Activated T-cell treated with anti-CD3 and anti-CD28 coated beads, Interleukin-2, amount 50 U/mL, for 4 hours (primary cell): Measurements from ENCODE around the gene P2RY6. TPM values are rescaled to one million over a fixed set of nuclear protein-coding genes. Genes with fewer than 3 reads are reported as not detected.

Experiments
- ATAC-seq, 2 donors: fragments of 200-7000 bp; cut with Tn5 transposase; one replicate each; pipeline ENCODE4 v1.10.0; 2021
- DNase-seq: peaks from one replicate; pipeline ENCODE4 v3.0.0-alpha.2; 2020
- H3K27me3 Mint-ChIP-seq: one replicate; pipeline ENCODE4 v1.8.0; 2021; ENCODE audit warnings: low read depth, mixed read lengths
- H3K36me3 Mint-ChIP-seq: one replicate; pipeline ENCODE4 v1.8.0; 2022; ENCODE audit warnings: mixed read lengths; ENCODE audit not compliant: insufficient read depth
- H3K4me1 Mint-ChIP-seq: one replicate; pipeline ENCODE4 v1.8.0; 2021; ENCODE audit warnings: low read depth, mixed read lengths
- H3K4me3 Mint-ChIP-seq: one replicate; pipeline ENCODE4 v1.8.0; 2021; ENCODE audit warnings: mild to moderate bottlenecking, moderate library complexity, mixed read lengths
- H3K9me3 Mint-ChIP-seq: one replicate; pipeline ENCODE4 v1.8.0; 2021; ENCODE audit warnings: mixed read lengths
- total RNA-seq, 3 donors: library from RNA; stranded (reverse); gene quantifications; one replicate each; pipeline ENCODE4 v1.2.1, GENCODE V29; 2021

P2RY6 gene
- total RNA-seq, 3 donors from 2014 or later, result not detected

DNA sequence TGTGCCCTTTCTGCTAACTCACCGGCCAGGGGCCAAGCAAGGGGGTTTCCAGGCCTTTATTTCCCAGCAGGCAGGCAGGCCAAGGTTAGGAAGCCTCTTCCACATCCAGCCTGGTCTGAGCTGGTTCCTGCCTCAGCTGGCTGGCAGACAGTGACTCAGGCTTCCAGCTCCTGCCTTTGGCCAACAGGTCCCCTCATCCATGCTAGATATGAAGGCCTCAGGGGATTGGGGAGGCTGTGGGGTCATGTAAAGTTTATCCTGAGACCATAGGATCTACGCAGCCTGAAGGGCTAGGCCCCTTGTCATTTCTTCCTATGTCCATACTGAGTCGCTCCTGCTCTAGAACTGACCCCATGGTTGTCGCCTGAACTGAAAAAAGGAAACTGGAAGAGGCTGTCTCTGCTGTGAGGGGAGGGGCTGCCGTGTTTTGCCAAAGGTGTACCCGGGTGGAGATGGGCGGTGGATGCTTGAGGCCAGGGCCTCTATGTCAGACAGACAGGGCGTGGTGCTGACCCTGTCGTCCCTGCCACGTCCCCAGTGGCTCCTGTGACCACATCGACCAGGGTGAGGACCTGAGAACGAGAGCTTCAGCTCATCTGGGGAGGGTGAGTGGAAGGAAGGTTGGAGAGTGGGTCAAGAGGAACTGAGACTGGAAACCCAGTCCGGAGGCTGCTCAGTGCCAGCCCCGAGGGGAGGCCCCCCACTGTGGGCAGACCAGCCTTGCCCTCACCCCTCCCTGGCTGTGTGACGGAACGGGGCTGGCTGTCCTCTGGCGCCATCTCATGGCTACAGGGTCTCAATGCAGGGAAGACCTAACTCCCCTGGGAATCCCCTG is 17.0 kb downstream of the P2RY6 start:
- no peaks in the 10 kb centered on the region for H3K9me3 Mint-ChIP-seq
- DNase-seq (peak; percentile 28), ATAC-seq (peak; percentile 74 to 80)
- H3K4me3 Mint-ChIP-seq, result no peak overlapping the region
- H3K4me1 Mint-ChIP-seq, result peaks cover 14% of the 10 kb centered on the region
- no peaks in the 10 kb centered on the region for H3K36me3 Mint-ChIP-seq
- H3K27me3 Mint-ChIP-seq, result peaks cover 2% of the 10 kb centered on the region

DNA sequence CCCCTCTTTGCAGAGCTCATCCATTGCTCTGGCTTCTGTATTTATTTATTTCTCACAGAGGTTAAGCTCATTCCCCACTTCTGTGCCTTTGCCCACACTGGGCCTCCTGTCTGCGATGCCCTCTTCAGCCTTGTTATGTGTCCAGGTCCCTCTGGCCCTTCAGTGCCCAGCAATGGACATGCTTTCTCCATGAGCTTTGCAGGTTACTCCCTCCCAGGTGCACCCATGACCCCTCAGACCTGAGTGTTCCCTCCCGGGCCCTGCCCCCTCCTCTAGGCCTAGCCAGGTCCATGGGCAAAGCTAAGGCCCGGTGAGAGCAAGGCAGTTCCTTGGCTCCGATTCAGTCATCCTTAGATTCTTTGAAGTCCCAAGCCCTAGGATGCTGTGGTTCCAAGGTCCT is 18.4 kb downstream of the P2RY6 start:
- H3K36me3 Mint-ChIP-seq, result no peaks in the 10 kb centered on the region

DNA sequence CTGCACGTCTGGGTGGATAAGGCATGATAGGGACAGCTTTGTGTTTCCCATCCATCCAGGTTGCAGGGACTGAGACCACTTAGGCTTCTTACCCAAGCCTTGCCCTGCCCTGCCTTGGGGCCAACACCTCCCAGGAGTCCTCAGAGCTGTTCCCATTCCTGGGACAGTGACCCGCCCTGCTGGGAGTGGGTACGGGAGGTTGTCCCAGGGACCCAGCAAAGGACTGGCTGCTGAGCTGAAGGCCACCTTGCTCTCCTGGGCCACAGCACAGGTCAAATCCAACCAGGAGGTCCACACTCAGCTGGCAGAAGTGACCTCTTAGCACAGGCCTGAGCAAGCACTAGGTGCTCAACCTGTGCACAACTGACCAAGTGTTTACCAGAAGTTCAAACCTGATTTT is 19.1 kb downstream of the P2RY6 start:
- Mint-ChIP-seq H3K36me3 (no peaks in the 10 kb centered on the region), H3K27me3 (peaks cover 2% of the 10 kb centered on the region), H3K4me1 (peaks cover 17% of the 10 kb centered on the region), H3K9me3 (no peaks in the 10 kb centered on the region), H3K4me3 (no peak overlapping the region)
- DNase-seq (no peak), ATAC-seq (no peak)

More for the DNA sequence above, 18.4 kb downstream of the P2RY6 start:
- DNase-seq (no peak), ATAC-seq (no peak)
- H3K27me3 Mint-ChIP-seq, result peaks cover 2% of the 10 kb centered on the region
- H3K4me1 Mint-ChIP-seq, result peaks cover 17% of the 10 kb centered on the region
- H3K9me3 Mint-ChIP-seq, result no peaks in the 10 kb centered on the region
- no peak overlapping the region for H3K4me3 Mint-ChIP-seq

DNA sequence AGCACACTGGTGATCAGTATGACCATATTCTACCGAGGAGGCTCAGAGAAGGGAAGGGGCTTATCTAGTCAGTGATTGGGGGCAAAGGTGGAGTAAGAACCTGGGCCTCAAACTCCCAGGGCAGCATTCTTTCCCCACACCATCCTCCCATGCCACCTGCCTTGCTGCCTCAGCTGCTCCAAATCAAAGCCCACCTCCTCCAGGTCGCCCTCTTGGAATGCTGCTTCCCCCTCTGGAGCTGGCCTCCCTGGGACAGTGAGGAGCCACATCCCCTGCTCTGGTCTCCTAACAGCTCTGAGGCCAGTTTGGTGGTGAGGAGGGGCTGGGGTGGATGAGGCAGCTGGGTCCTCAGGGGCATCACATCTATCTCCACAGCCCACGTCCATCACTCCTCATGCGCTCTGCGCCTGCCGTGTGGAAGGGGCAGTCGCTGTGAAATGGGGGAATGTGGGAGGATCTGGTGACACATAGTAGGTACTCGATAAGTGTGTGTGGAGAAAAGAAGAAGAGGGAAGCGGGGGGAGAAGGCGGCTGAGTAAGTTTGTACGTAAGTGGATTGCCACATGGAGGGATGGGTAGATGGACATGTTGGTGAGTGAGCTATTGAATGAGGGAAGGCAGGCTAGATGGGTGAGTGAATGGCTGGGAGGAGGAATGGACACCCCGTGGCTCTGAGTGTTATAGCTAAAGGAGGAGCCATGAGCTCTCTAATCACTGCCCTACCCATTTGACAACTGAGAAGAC is 19.8 kb downstream of the P2RY6 start:
- ATAC-seq (no peak), DNase-seq (no peak)
- no peak overlapping the region for H3K4me3 Mint-ChIP-seq
- H3K27me3 Mint-ChIP-seq, result peaks cover 2% of the 10 kb centered on the region
- no peaks in the 10 kb centered on the region for H3K36me3 Mint-ChIP-seq
- H3K4me1 Mint-ChIP-seq, result peaks cover 17% of the 10 kb centered on the region
- H3K9me3 Mint-ChIP-seq, result no peaks in the 10 kb centered on the region

DNA sequence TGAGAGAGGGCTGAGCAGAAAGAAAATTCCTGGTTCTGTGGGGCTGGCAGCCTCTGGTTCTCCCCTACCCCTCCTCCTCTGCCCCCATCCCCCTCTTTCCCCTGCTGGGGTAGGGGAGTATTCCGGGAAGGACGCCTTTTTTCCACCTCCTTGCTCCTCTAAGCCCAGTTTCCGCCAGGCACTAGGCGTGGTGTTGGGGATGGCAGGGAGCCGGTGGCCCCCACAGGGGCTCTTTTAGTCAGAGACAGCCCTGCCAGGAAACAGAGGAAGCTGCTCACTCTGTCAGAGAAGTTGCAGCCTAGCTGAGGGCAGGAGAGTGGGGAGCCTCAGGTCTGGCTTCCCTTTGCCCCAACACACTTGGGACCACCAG is 20.4 kb downstream of the P2RY6 start:
- no peak for ATAC-seq
- H3K9me3 Mint-ChIP-seq, result no peaks in the 10 kb centered on the region
- no peak overlapping the region for H3K4me3 Mint-ChIP-seq
- H3K4me1 Mint-ChIP-seq, result peaks cover 17% of the 10 kb centered on the region
- H3K27me3 Mint-ChIP-seq, result peaks cover 2% of the 10 kb centered on the region
- no peak for DNase-seq
- H3K36me3 Mint-ChIP-seq, result no peaks in the 10 kb centered on the region

DNA sequence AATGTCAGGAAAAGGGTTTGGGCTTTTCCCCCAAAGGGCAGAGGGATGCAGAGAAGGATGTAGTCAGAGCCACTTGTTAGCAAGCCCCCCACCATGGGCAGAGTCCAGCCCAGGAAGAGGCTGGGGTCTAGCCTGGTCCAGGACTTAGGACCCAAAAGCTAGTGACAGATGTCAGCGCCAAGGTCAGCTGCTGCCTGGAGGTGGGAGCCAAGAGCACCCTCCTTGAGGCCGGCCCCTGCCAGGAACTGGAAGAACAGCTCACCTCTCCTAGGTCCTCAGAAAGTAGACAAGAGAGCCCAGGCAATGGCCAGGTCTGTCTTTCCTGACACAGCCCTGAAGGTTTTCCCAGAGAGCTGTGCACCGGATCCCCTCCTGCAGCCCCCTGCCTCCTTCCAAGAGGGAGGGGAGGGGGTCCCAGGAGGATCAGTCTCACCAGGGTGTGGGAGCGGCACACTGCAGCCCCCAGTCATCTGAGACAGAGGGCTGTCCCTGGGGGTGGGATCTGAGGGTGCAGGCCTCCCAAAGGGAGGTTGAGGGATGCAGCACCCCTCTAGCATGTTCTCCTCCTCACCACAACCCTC is 21.3 kb downstream of the P2RY6 start:
- Mint-ChIP-seq H3K27me3 (peaks cover 6% of the 10 kb centered on the region), H3K9me3 (no peaks in the 10 kb centered on the region), H3K36me3 (no peaks in the 10 kb centered on the region), H3K4me1 (peaks cover 11% of the 10 kb centered on the region), H3K4me3 (no peak overlapping the region)
- no peak for DNase-seq
- no peak for ATAC-seq

DNA sequence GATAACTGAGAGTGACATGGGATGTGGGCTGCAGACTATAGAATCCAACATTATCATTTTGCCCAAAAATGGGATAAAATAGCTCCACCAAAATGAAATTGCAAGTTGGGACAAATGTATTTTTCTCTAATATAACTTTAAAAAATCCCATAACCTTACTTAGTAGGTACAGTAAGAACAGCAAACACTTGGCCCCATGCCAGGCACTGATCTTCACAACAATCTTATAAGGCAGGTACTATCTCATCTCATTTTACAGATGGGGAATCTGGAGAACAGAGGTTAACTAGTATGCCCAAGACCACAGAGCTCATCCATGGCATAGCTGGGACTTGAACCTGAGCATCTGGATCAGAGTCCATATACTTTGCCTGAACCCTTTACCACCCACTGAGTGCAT is 22.5 kb downstream of the P2RY6 start:
- no peak overlapping the region for H3K4me3 Mint-ChIP-seq
- H3K36me3 Mint-ChIP-seq, result no peaks in the 10 kb centered on the region
- peaks cover 3% of the 10 kb centered on the region for H3K4me1 Mint-ChIP-seq
- peaks cover 5% of the 10 kb centered on the region for H3K27me3 Mint-ChIP-seq
- ATAC-seq (no peak), DNase-seq (no peak)
- H3K9me3 Mint-ChIP-seq, result no peaks in the 10 kb centered on the region

DNA sequence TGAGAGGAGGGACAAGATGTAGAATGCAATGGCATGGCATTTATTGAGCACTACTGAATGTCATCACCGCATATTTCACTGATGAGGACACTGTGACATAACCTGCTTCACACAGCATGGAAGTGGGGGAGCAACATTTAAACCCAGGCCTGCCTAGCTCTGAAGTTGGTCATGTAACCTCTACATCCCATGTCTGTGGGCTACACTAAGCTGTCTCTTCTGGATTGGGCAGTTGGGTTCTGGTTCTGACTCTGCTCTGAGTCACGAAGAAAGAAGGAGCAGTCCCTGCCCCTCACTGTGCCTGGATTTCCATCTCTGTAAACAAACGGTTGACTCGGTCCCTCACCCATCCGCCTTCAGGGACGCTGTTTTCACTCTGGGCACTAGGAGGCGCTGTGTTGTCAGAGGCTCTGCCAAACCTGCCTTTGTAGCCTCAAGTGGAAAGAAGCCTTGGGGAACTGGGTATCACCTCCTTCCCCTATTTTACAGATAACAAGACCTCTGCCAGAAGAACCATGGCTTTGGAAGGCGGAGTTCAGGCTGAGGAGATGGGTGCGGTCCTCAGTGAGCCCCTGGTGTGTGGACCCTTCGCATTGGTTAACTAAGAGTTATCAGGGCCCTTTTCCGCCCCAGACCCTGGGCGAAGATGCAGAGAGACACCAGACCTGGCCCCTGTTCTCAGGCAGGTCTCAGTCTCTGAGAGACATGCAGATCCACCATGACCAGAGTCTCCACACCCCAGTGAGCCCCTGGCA is 23.3 kb downstream of the P2RY6 start:
- no peak overlapping the region for H3K4me3 Mint-ChIP-seq
- ATAC-seq (peak; percentile 79 to 81), DNase-seq (peak; percentile 71)
- no peaks in the 10 kb centered on the region for H3K36me3 Mint-ChIP-seq
- H3K9me3 Mint-ChIP-seq, result no peaks in the 10 kb centered on the region
- H3K4me1 Mint-ChIP-seq, result peaks cover 3% of the 10 kb centered on the region
- peaks cover 5% of the 10 kb centered on the region for H3K27me3 Mint-ChIP-seq

DNA sequence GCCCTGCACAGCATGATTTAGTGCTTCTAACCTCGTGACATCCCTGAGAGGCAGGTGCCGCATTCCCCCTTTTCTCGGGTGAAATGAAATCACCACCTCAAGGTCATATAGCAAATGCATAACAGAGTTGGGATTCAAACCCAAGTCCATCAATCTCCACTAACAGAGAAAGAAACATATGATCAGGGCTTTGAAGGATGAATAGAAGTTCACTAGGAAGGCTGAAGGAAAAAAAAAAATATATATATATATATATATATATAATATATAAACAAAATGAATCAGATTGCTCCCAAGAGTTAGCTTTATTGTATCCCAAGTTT is 23.8 kb downstream of the P2RY6 start:
- DNase-seq (no peak), ATAC-seq (no peak)
- peaks cover 8% of the 10 kb centered on the region for H3K27me3 Mint-ChIP-seq
- H3K36me3 Mint-ChIP-seq, result no peaks in the 10 kb centered on the region
- H3K9me3 Mint-ChIP-seq, result no peaks in the 10 kb centered on the region
- peaks cover 3% of the 10 kb centered on the region for H3K4me1 Mint-ChIP-seq
- H3K4me3 Mint-ChIP-seq, result no peak overlapping the region

DNA sequence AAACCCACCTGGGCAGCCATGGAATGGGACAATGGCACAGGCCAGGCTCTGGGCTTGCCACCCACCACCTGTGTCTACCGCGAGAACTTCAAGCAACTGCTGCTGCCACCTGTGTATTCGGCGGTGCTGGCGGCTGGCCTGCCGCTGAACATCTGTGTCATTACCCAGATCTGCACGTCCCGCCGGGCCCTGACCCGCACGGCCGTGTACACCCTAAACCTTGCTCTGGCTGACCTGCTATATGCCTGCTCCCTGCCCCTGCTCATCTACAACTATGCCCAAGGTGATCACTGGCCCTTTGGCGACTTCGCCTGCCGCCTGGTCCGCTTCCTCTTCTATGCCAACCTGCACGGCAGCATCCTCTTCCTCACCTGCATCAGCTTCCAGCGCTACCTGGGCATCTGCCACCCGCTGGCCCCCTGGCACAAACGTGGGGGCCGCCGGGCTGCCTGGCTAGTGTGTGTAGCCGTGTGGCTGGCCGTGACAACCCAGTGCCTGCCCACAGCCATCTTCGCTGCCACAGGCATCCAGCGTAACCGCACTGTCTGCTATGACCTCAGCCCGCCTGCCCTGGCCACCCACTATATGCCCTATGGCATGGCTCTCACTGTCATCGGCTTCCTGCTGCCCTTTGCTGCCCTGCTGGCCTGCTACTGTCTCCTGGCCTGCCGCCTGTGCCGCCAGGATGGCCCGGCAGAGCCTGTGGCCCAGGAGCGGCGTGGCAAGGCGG is 24.5 kb downstream of the P2RY6 start:
- H3K36me3 Mint-ChIP-seq, result no peaks in the 10 kb centered on the region
- H3K4me1 Mint-ChIP-seq, result peaks cover 3% of the 10 kb centered on the region
- H3K4me3 Mint-ChIP-seq, result no peak overlapping the region
- no peak for ATAC-seq
- no peaks in the 10 kb centered on the region for H3K9me3 Mint-ChIP-seq
- DNase-seq, result no peak
- peaks cover 8% of the 10 kb centered on the region for H3K27me3 Mint-ChIP-seq

DNA sequence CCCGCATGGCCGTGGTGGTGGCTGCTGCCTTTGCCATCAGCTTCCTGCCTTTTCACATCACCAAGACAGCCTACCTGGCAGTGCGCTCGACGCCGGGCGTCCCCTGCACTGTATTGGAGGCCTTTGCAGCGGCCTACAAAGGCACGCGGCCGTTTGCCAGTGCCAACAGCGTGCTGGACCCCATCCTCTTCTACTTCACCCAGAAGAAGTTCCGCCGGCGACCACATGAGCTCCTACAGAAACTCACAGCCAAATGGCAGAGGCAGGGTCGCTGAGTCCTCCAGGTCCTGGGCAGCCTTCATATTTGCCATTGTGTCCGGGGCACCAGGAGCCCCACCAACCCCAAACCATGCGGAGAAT is 25.1 kb downstream of the P2RY6 start:
- Mint-ChIP-seq H3K36me3 (no peaks in the 10 kb centered on the region), H3K27me3 (peaks cover 11% of the 10 kb centered on the region), H3K4me3 (no peak overlapping the region), H3K4me1 (peaks cover 3% of the 10 kb centered on the region), H3K9me3 (no peaks in the 10 kb centered on the region)
- ATAC-seq (no peak), DNase-seq (no peak)

DNA sequence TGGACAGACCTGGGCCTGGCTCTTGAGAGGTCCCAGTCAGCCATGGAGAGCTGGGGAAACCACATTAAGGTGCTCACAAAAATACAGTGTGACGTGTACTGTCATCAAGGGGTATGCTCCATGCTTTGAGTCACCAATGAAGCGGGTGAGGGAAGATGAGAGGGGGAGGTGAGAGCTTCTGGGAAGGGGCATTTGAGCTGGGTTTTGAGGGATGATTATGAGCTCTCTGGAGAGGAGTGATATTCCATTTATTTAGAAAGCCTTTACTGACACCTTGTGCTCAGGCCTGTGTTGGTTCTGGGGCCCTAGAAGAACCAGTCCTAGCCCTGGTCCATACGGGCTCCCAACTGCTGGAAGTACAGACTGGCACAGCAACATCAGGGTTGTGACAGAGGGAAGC is 25.6 kb downstream of the P2RY6 start:
- Mint-ChIP-seq H3K36me3 (no peaks in the 10 kb centered on the region), H3K27me3 (peaks cover 11% of the 10 kb centered on the region), H3K4me1 (peaks cover 3% of the 10 kb centered on the region), H3K9me3 (no peaks in the 10 kb centered on the region), H3K4me3 (no peak overlapping the region)
- ATAC-seq (no peak), DNase-seq (no peak)

DNA sequence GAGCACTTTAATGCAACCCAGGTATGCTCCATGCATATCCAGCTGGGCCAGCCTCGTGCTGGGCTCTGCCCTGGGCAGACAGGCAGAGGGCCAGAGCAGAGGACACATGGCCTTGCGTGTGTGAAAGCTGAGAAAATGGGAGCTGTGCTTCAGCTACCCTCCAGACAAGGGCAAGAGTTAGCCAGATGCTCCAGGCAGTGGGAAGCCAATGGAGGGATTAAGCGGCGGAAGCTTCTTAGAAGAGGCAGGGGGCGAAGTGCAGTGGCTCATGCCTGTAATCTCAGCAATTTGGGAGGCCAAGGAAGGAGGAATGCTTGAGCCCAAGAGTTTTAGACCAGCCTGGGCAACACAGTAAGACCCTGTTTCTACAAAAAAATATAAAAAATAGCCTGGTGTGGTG is 26.1 kb downstream of the P2RY6 start:
- ATAC-seq, result no peak
- H3K27me3 Mint-ChIP-seq, result peaks cover 13% of the 10 kb centered on the region
- no peaks in the 10 kb centered on the region for H3K36me3 Mint-ChIP-seq
- H3K4me1 Mint-ChIP-seq, result peaks cover 3% of the 10 kb centered on the region
- no peak for DNase-seq
- no peak overlapping the region for H3K4me3 Mint-ChIP-seq
- no peaks in the 10 kb centered on the region for H3K9me3 Mint-ChIP-seq

DNA sequence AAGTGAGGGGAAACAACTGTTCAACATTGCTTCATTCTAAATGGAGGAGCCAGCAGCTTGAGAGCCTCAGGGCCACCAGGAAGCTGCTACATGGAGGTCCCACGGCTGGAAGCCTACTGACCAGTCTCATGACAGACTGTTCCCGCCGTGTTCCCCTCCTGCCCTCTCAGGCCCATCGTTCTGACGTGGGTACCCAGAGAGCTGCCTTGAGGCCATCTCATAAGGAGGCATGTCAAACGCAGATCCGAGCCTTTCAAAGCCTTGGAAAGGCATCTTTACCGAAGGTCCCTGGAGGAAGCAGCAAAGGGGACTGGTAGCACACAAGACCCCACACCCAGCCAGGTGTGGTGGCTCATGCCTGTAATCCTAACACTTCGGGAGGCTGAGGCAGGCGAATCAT is 27.6 kb downstream of the P2RY6 start:
- H3K9me3 Mint-ChIP-seq, result no peaks in the 10 kb centered on the region
- peaks cover 3% of the 10 kb centered on the region for H3K4me1 Mint-ChIP-seq
- no peak for DNase-seq
- ATAC-seq, result no peak
- H3K27me3 Mint-ChIP-seq, result peaks cover 16% of the 10 kb centered on the region
- no peaks in the 10 kb centered on the region for H3K36me3 Mint-ChIP-seq
- H3K4me3 Mint-ChIP-seq, result no peak overlapping the region
